ENCODE data around the gene CNPPD1.

The CNPPD1 gene

DNA sequence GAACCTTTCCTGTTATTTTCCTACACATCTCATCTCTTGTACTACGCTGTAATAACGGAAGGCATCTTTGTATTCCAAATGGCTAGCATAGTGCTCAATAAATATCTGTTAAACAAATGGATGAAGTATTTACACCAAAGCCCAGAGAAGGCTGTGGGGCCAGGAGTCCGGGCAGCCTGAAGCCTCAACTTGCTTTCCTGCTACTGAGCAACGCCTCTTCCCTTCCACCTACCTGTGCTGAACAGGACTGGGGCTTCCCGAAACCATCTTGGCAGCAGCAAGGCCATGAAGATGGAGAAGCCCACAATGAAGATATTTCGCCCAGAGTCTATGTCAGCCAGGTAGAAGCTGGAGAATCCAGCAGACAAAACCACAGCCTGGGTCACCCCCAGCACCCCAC lies 13.6 kb downstream of the CNPPD1 start:
- no peak overlapping the region for H3K9ac ChIP-seq
- peaks cover 0 to 26% (median 2%) of the 10 kb centered on the region in 11 experiments; a peak in 13 of 22 replicates for H3K36me3 ChIP-seq
- H3K4me1 ChIP-seq: peaks cover 11 to 15% (median 14%) of the 10 kb centered on the region in 10 experiments
- TF ChIP-seq Cebpa-rat (IDR thresholded peaks at IDR 0.05): no peak
- no peaks in the 10 kb centered on the region for H3K9me3 ChIP-seq (replicated peaks in 1 of 11)
- no peak overlapping the region for H3K27ac ChIP-seq
- no peak overlapping the region for H3K4me2 ChIP-seq
- H3K4me3 ChIP-seq: no peak overlapping the region
- no peaks in the 10 kb centered on the region for H3K27me3 ChIP-seq
- H4K20me1 ChIP-seq: peaks cover 0 to 11% (median 0%) of the 10 kb centered on the region in 11 experiments; a peak in 5 of 22 replicates

DNA sequence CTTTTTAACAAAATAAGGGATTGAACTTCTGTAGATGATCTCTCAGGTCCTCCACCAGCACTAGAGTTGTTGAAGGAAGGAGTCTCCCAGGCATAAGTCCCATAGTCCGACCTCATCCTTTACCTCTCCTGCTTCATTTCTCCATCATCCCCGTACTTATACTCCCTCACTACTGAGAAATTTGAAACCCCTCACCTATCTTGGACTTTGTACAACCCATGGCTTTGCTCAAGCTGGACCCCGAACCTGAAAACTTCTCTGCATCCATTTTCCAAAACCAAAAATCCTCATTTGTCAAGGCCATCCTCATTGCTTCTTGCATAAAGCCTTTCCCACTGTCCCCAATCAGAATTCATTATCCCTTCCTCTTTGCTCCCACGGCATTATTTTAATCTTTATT lies 15.6 kb downstream of the CNPPD1 start:
- peak overlapping the region; percentile 77 to 94 (median 88); a peak in 20 of 22 replicates for H3K9ac ChIP-seq
- H3K4me1 ChIP-seq: peaks cover 11 to 15% (median 14%) of the 10 kb centered on the region in 10 experiments

GRCh38 chr2:219160186-219161017 lies 16.3 kb downstream of the CNPPD1 start, which contains the start of gene NHEJ1:
TSS of gene NHEJ1 (minus strand) at chr2:219160815. CDS start at chr2:219158362, 2,453 bp downstream.
- H3K4me2 ChIP-seq: peak within 1 kb of the TSS; percentile 59 to 98 (median 89)
- peak within 1 kb of the TSS; percentile 77 to 94 (median 88) for H3K9ac ChIP-seq
- H3K4me1 ChIP-seq: peaks cover 11 to 15% (median 14%) of the 10 kb centered on the region in 10 experiments
- H3K27me3 ChIP-seq: no peaks in the 10 kb centered on the region
- peaks cover 0 to 29% (median 0%) of the 10 kb centered on the region in 11 experiments; a peak in 7 of 22 replicates for H4K20me1 ChIP-seq
- no peak for TF ChIP-seq Cebpa-rat (IDR thresholded peaks at IDR 0.05)
- peaks cover 15 to 34% (median 24%) of the 10 kb centered on the region in 11 experiments; a peak in 21 of 22 replicates for H3K36me3 ChIP-seq
- peak within 1 kb of the TSS; percentile 63 to 94 (median 83); a peak in 21 of 22 replicates for H3K27ac ChIP-seq
- H3K9me3 ChIP-seq (replicated peaks in 1 of 11): no peaks in the 10 kb centered on the region
- H3K4me3 ChIP-seq: peak within 1 kb of the TSS; percentile 56 to 75 (median 66)

More for the DNA sequence above, 15.6 kb downstream of the CNPPD1 start:
- no peaks in the 10 kb centered on the region for H3K27me3 ChIP-seq
- H3K4me2 ChIP-seq: peak overlapping the region; percentile 59 to 98 (median 80)
- H3K36me3 ChIP-seq: peaks cover 11 to 32% (median 20%) of the 10 kb centered on the region in 11 experiments; a peak in 21 of 22 replicates
- H4K20me1 ChIP-seq: peaks cover 0 to 29% (median 0%) of the 10 kb centered on the region in 11 experiments; a peak in 6 of 22 replicates
- H3K27ac ChIP-seq: peak overlapping the region in 6 of 11 experiments; percentile 83 to 94 (median 90); a peak in 10 of 22 replicates
- no peaks in the 10 kb centered on the region for H3K9me3 ChIP-seq (replicated peaks in 1 of 11)
- H3K4me3 ChIP-seq: peak overlapping the region; percentile 56 to 75 (median 66)
- TF ChIP-seq Cebpa-rat (IDR thresholded peaks at IDR 0.05): no peak

- Histone ChIP-seq H3K4me1 (peaks cover 11 to 15% (median 14%) of the 10 kb centered on the region in 10 experiments), H3K4me3 (peak overlapping the region; percentile 56 to 75 (median 66)), H3K27ac (peak overlapping the region in 4 of 11 experiments; percentile 82 to 94 (median 89); a peak in 3 of 22 replicates), H4K20me1 (peaks cover 0 to 29% (median 0%) of the 10 kb centered on the region in 11 experiments; a peak in 7 of 22 replicates), H3K9me3 (replicated peaks in 1 of 11) (no peaks in the 10 kb centered on the region), H3K27me3 (no peaks in the 10 kb centered on the region), H3K36me3 (peaks cover 15 to 31% (median 23%) of the 10 kb centered on the region in 11 experiments; a peak in 21 of 22 replicates), H3K4me2 (peak overlapping the region; percentile 59 to 98 (median 89)), H3K9ac (peak overlapping the region; percentile 77 to 94 (median 88))
- TF ChIP-seq Cebpa-rat (IDR thresholded peaks at IDR 0.05): no peak
Observed at GRCh38 chr2:219159771-219160185, 16.9 kb downstream of the CNPPD1 start.

- Histone ChIP-seq H3K4me3 (no peak overlapping the region), H3K4me1 (peaks cover 11 to 15% (median 14%) of the 10 kb centered on the region in 10 experiments), H3K27ac (no peak overlapping the region), H4K20me1 (peaks cover 0 to 29% (median 0%) of the 10 kb centered on the region in 11 experiments; a peak in 7 of 22 replicates), H3K27me3 (no peaks in the 10 kb centered on the region), H3K9me3 (replicated peaks in 1 of 11) (no peaks in the 10 kb centered on the region), H3K36me3 (peaks cover 15 to 41% (median 28%) of the 10 kb centered on the region in 11 experiments; a peak in 21 of 22 replicates), H3K9ac (0 out of 22 replicates have a peak overlapping the region, but pooled peaks of 2 of the 11 experiments have one; percentile 3 to 21), H3K4me2 (no peak overlapping the region)
- TF ChIP-seq Cebpa-rat (IDR thresholded peaks at IDR 0.05): no peak
Observed at GRCh38 chr2:219158586-219158985, 18.1 kb downstream of the CNPPD1 start.

- H3K36me3 ChIP-seq: peaks cover 15 to 47% (median 33%) of the 10 kb centered on the region in 11 experiments; a peak in 21 of 22 replicates
- H3K9ac ChIP-seq: 0 out of 22 replicates have a peak overlapping the region, but pooled peaks of 1 of the 11 experiments have one; percentile 3
- no peaks in the 10 kb centered on the region for H3K27me3 ChIP-seq
- peaks cover 11 to 15% (median 14%) of the 10 kb centered on the region in 10 experiments for H3K4me1 ChIP-seq
- no peak for TF ChIP-seq Cebpa-rat (IDR thresholded peaks at IDR 0.05)
- no peak overlapping the region for H3K27ac ChIP-seq
- no peaks in the 10 kb centered on the region for H3K9me3 ChIP-seq (replicated peaks in 1 of 11)
- H3K4me3 ChIP-seq: no peak overlapping the region
- H4K20me1 ChIP-seq: peaks cover 0 to 29% (median 0%) of the 10 kb centered on the region in 11 experiments; a peak in 7 of 22 replicates
- no peak overlapping the region for H3K4me2 ChIP-seq
Observed at GRCh38 chr2:219158025-219158424, 18.7 kb downstream of the CNPPD1 start.

- peaks cover 17 to 53% (median 36%) of the 10 kb centered on the region in 11 experiments; a peak in 21 of 22 replicates for H3K36me3 ChIP-seq
- no peaks in the 10 kb centered on the region for H3K9me3 ChIP-seq (replicated peaks in 1 of 11)
- H3K4me2 ChIP-seq: no peak overlapping the region
- peaks cover 0 to 29% (median 0%) of the 10 kb centered on the region in 11 experiments; a peak in 7 of 22 replicates for H4K20me1 ChIP-seq
- peaks cover 11 to 15% (median 14%) of the 10 kb centered on the region in 10 experiments for H3K4me1 ChIP-seq
- TF ChIP-seq Cebpa-rat (IDR thresholded peaks at IDR 0.05): no peak
- no peaks in the 10 kb centered on the region for H3K27me3 ChIP-seq
- no peak overlapping the region for H3K27ac ChIP-seq
- H3K4me3 ChIP-seq: no peak overlapping the region
- peak overlapping the region in 3 of 11 experiments; percentile 3 to 47 (median 6); a peak in 4 of 22 replicates for H3K9ac ChIP-seq
Observed at GRCh38 chr2:219157396-219157795, 19.3 kb downstream of the CNPPD1 start.

GRCh38 chr2:219155054-219155644 lies 21.6 kb downstream of the CNPPD1 start:
- H3K27ac ChIP-seq: no peak overlapping the region
- no peaks in the 10 kb centered on the region for H3K9me3 ChIP-seq (replicated peaks in 1 of 11)
- TF ChIP-seq Cebpa-rat (IDR thresholded peaks at IDR 0.05): no peak

More at GRCh38 chr2:219155054-219155644, 21.6 kb downstream of the CNPPD1 start:
- H3K27me3 ChIP-seq: no peaks in the 10 kb centered on the region
- peaks cover 0 to 29% (median 0%) of the 10 kb centered on the region in 11 experiments; a peak in 8 of 22 replicates for H4K20me1 ChIP-seq
- no peak overlapping the region for H3K9ac ChIP-seq
- H3K36me3 ChIP-seq: peaks cover 22 to 76% (median 49%) of the 10 kb centered on the region in 11 experiments; a peak in 21 of 22 replicates
- peaks cover 4 to 7% (median 5%) of the 10 kb centered on the region in 10 experiments; a peak in 17 of 20 replicates for H3K4me1 ChIP-seq
- H3K4me3 ChIP-seq: no peak overlapping the region
- H3K4me2 ChIP-seq: no peak overlapping the region

All from BLaER1 treated with 17β-estradiol and CSF1 and Interleukin-3, amounts not matched to agents 10 nM and 100 nM (cell line).